GM04504 (cell line): ENCODE data around the gene TXNDC11.

Source experiments
- DNase-seq: peaks from one replicate; pipeline ENCODE4 v3.0.0-alpha.2; 2012; ENCODE audit warnings: low read depth

The TXNDC11 gene

DNA sequence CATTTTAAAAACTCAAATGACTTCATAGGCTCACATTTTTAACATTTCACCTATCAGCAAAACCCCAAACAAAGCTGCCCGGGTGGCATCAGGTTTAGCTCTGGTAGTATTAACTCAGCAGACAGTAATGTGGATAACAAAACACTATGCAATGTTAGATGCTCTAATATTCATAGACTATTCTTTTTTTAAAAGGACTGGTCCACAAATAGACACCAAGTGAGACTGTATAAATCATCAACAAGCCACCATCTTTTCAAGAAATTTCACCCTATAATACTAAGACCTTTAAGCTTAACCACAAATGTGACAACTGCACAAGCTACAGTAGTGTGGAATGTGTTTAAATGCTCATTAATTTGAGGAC is 54.2 kb downstream of the TXNDC11 start:
- DNase-seq = no peak

DNA sequence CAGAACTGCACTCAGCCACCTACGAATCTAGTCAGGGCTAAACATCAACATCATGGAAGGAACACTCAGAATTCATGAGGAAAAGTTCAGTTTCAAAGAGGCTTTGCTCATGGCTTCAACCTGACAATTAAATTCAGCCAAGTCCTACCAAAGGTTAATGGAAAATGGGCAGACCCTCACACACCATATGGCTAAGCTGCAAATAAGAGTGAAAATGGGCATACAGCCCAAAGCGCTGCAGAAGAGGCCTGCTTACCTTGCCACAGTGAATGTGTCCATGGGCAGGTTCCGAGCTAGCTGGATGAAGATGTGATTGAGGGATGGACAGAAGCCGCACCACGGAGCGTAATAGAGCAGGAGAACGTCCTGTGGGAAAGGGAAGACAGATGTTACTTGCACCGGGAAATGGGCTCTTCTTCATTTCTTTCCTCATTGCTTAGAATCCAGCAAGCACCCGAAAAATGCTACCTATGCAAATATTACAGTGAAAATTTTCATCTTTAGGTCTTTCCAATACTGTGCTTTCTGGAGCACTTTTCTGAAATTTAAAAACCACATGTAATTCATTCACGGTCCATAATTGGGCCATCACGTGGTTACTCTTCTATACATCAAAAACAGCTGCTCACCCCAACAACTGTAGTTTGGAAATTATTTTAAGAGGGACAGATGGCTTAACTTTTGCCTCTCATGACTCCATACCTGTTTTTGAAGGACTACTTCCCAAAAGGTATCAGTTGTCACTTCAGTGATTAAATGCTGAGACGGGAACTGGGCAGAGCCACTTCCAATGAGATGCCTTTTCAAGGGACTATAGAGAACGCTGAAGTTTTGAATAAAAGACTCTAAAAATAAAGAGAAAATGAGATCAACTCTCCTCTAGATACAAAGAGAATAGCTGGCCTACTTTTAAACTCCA is 54.8 kb downstream of the TXNDC11 start:
- no peak for DNase-seq

DNA sequence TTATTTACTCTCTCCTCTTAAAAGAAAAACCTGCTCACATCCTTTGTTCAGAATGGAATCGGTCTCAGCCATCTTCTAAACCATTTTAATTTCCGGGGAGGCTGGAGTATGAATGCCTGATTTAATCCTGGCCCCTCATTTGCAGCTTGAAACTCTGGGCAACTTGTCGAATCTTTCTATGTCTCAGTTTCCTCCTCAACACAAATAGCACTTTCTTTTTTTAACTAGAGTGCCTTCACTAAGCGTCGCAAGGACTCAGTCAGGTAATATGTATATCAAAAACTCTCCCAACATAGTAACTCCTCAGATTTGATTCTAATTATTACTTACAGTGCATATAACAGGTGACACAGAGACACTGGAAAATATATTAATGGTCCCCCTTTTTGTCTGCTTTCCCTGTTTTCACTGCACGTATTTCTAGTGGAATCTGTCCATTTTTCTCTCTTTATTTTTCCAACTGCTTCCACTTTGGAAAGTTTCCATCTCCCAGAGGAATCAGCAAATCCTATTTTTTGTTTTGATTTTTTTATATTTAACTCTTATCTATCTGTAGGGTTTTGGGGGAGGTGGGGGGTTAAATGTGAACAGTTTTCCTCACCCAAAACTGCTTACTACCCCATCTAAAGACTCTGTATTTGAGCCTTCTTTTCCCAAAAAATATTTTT is 55.8 kb downstream of the TXNDC11 start:
- DNase-seq = no peak

DNA sequence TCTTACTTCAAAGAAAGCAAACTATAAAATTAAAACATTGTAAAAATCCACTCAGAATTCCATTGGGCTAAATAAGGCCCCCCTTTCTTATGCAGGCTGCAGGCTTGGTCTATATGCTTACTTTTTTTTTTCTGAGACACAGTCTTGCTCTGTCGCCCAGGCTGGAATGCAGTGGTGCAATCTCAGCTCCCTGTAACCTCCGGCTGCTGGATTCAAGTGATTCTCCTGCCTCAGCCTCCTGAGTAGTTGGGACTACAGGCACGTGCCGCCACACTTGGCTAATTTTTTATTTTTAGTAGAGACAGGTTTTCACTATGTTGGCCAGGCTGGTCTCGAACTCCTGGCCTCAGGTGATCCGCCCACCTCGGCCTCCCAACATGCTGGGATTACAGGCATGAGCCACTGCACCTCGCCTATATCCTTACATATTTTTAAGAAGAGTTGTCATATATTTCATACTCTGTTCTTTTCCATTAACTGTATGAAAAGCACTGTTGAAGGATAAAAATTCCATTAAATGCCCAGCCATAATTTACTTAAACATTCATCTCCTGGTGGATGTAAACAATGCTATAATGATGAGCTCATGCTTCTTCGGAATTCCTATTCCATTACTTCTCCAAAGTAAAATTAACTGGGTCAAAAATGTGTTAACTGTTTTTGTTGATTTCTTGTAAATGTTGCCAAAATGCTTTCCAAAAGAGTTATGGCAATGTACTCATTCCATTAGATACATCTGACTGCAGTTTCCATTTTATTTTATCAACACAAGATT is 56.6 kb downstream of the TXNDC11 start:
- no peak for DNase-seq

DNA sequence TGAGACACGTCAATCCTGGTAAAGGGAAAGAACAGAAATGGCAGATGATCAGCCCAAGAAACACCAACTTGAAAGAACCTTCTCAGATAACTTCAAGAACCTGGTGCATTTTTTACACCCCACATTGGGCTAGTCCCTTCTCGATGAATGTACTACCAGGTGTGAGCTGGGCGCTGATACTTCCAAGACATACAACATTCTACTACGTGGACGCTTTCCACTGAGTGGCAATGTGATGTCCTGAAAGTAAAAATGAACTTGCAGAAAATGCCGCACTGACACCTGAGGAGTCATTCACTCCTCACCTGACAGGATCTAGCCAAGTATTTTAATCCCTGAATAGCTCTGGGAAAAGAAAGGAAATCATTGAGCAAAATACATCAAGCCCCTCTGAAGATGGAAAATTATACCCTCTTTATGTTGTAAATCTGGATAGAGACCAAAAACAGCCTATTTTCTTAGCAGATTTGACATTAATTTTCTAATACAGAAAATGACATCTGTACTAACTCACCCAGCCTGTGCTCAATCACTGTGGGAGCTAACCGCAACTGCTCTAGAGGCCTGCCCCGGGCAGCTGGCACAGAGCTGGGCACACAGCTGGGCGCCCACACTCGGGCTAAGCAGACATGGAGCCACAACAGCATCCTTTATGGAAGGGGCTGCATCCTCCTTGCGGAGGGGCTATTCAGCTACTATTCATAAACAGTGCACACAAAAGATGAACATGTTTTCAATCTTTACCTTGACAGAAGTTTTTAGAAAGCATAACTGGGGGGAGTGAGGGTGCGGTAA is 58.2 kb downstream of the TXNDC11 start:
- DNase-seq = no peak

DNA sequence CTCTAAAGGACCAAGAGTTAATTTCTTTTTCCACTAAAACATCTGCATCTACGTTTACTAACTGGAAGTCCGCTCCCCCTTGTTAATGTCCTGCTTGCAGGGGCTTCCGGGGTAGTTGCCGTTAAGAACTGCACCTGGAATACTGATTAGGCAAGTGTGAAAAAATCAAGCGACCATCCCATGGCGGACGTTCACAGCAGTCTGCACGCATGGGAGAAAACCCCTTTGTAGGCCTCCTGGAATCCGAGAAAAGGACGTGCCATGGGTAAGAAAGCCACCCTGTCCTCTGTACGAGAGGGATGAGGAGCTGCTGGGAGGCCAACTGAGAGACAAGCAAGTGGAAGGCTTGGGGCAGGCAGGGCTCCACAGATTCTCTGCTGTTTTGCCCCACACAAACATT is 59.5 kb downstream of the TXNDC11 start:
- no peak for DNase-seq

DNA sequence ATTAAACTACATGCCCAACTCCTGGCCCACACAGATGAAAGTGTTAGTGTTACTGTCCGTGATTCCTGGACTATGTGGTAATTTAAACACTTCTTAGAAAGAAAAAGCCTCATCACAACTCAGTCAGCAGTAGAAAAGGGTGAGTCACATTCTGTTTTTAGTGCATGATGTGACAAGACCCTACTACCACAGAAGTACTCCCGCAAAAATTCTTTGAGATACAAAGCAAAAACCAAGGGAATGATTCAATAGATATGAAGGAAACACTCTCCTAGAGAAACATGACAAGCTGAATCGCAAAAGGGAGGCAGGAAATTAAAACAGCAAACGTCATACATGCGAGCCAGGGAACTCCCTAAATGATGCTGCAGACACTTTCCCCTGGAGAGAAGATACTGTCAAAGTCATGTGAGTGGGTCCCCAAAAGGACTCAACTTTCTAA is 60.0 kb downstream of the TXNDC11 start:
- DNase-seq = peak; percentile 74

DNA sequence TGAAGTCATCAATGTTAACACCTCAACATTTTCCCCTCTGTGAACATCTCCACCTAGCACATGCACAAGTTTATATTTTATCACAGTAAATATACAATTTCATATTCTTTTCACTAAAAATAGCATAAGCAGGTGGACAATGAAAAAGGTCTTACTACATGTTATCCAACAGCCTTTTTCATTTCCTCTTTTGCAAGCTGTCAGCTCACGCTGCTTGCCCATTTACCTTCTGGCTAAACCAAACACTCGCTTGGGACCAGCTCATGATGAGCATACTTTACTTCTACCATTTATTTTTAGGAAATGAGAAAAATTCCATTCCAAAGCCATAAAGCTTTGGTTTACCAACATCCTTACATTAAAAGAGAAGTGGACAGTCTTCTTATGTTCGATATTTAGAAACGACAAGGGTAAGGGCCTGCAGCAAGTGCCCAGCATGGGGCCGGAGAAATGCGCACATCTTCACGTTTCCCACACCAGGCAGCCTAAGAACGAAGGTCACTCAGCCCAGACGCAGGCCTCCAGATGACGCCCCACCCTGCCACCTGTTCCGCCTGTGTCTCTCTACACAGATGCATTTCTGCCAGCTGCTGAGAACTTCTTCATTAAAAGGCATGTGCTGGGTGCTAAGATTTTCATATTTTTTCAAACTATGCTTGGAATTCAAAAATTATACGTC is 60.5 kb downstream of the TXNDC11 start:
- DNase-seq = no peak

DNA sequence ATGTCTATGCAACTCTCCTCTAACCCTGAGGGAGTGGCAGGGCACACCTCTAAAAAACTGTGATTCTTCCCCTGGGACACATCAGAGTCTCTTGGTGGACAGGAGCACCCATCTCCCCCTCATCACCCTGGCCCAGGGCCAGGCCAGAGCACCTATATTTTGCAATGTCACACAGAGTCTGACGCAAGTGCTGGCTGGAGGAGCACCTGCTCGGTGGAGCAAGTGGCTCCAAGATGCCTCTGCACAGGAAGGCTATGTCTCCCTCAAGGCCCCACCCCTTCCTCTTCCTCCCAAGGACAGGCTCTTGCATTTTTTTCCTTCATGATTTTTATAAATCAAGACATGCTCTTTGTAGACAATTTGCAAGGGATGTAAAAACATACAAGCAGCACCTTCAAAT is 61.1 kb downstream of the TXNDC11 start:
- DNase-seq = no peak

DNA sequence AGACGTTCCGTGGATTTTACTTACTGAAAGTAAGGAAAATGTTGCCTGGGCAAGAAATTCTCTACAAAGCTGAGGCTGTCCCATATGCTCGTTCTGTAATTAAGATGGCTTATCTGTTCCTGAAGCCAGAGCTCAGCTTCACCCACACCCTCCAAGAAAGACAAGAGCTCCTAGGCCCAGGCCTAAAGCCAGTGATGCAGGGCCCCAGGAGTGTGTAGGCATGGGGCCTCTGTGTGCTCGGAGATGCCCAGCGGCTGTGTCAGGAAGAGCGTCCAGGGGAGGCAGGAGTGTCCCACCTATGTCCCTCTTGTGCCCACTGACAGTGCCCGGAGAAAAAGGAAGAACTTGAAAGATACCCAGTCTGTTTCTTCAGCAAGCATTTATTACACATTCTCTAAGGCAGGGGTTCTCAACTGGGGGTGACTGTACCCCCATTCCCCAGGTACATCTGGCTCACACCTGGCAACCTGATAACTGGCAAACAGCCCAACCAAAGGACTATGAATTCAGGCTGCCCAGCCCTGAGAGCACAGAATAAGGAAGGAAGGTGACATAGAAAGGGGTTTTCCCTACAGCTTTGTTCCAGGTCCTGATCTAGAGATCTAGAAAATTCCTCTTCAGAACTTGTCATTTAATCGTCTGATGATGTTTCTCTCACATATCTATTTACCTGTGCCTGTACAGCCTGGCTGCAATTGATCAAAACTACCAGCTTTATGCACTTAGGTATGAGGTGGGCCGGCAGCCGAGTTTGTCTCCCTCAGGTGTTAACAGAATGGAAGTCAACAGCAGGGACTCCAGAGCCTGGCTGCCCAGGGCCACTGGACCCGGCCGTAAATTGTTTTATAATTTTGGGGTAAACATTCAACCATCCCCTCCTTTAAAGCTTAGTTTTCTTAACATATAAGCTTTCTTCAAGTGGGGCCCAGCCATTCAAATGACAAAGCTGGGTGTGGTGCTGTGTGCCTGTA is 62.4 kb downstream of the TXNDC11 start:
- no peak for DNase-seq

DNA sequence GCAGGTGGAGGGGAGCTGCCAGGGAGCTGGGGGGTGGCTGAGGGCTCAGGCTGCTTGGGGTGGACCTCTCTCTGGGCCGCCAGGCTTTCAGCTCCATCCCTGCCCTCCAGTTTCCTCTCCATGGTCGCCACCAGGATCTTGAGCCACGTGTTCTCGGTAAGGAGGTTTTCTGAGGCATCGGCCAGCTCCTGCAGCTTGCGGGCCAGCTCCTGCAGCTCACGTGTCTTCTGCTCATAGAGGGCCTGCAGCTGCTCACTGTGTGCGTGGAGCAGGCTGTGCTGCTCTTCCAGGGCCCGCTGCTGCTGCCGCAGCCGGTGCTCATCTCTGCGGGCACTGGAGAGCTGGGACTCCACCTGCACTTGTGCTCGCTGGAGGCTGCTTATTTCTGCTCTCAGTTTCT is 63.4 kb downstream of the TXNDC11 start:
- DNase-seq = no peak

DNA sequence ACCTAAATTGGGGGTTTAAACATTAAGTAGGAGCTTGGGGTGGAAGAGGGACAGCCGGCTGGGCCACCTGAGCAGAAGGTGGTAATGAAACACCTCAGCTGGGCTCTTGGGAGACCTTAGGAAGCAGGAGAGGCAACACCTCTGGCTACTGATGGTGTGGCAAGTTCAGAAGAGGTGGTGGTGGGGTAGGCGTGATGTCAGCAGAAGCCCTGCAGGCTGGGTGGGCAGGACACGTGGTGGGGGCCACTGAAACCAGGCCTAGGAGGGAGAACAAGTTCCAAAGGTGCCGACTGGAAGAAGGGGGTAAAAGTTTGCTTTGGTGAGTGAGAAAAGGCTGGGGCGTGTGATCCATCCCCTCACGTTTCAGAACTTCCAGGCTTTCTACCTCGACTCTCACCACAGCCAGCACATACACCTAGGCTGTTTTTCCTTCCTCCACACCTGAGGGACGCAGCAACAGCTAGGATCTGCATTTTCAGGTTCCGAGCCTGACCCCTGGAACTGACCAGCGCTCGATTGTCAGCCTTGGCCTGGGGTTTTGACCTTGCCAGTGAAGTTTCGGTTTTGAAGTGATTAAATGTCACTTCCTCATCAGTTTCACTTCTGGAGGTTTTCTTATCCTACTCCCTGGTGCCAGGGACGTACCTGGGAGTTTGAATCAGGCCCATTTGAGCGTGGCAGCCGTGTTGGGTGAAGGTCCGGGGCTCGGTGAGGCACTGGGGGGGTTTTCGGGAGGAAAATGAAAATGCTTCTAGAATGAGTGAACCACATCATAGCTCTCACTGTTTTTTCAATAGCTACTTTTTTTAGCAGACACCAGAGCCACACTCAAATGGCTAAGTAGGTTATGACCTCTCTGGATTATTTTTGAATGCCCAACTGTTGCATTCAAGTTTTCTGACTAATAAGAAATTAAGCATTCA is 64.4 kb downstream of the TXNDC11 start:
- DNase-seq = no peak

DNA sequence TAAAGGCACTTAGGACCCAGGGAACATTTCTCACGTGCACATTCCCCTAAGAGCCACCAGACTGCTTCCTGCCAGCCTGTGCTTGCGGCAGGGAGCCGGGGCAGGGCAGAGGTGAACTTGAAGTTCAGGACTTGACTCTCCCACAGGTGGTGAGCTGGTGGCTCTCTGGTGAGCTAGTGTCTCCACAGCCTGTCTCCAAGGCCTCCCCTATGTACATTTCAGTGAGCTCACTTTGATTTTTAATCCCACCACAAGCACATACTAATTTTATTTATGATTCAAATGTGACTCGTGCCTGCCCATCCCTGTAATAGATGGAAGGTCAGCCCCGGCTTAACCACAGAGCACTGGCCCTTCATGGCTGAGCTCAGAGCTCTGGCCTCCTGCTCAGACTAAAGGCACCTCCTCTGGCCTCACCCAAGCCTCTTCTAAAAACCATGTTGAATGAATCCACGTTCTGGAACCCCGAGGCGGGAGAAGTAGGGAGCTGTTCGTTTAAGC is 65.2 kb downstream of the TXNDC11 start:
- no peak for DNase-seq

DNA sequence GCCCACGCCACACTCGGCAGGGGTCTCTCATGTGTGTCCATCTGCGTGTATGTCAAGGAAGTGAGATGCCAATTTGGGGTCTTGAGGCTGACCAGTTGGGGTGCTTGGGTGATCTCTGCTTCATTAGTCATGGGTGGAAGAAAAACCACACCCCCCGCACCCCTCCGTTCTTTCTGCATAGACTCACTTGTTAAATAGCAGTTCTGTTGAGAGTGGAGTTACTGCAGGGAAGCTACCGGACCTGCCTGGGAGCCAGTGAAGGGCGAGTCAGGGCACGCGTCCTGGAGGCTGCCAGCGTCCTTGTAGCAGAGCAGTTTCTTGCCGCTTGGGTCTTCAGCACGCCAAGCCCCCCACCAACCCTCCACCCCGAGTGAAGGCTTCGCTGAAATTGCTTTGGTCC is 65.9 kb downstream of the TXNDC11 start:
- no peak for DNase-seq

DNA sequence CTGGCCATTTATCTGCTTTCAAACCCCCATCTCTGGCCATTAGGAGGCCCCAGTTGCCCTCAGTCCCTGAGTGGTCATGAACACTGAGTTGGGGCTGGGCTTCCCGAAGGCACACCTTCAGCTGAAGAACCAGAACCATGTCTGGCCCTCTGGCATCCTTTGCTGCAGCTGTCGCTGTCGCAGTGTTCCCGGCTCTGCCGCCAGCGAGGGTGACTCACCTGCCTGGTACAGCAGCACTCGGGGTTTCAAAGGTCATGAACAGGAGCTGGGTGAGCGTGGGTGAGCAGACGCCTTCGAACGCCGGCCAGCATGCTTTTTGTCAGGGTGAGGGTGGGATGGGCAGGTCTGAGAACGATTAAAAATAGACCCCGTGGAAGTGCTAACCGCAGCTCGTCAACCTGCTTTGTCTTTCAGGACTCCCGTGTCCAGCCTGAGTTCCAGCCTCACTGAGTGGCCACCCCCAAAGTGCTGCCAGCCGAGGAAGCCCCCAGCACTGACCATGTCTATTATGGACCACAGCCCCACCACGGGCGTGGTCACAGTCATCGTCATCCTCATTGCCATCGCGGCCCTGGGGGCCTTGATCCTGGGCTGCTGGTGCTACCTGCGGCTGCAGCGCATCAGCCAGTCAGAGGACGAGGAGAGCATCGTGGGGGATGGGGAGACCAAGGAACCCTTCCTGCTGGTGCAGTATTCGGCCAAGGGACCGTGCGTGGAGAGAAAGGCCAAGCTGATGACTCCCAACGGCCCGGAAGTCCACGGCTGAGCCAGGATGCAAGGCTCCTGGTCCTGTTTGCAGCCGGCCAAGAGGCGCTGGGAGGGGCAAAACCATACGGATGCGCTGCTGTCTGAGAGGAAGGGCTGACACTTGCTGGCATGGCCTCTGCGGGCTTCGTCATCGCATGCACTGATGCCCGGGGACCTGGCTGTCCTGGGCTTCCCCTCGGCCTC is 66.8 kb downstream of the TXNDC11 start:
- no peak for DNase-seq

DNA sequence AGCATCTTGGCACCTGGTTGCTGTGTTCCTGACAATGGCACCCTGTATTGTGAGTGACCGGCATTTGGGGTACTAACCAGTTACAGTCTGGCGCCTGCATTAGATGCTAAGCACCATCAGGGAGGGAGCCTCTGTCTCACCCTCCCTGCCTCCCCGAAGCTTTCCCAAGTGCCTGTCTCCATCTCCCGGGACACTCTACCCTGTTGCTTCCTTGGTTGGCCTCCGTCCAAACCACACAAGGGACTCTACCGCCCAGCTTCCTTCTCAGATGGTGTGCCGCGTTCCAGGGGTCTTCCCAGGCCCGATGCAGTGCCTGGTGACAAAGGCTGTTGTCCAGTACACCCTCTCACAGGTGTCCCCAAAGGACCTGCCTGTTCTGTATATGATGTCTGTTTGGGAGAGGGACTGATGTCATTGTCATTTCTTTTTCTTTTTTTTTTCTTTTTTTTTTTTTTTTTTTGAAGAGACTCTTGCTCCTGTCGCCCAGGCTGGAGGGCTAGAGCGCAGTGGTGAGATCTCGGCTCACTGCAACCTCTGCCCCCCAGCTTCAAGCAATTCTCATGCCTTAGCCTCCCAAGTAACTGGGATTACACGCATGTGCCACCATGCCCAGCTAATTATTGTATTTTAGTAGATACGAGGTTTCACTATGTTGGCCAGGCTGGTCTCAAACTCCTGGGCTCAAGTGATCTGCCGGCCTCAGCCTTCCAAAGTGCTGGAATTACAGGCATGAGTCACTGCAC is 67.7 kb downstream of the TXNDC11 start:
- DNase-seq = no peak
